NT2/D1 (cell line): ENCODE data around the gene AKR7A2.

ENCODE experiments used
- DNase-seq: peaks from one replicate; pipeline ENCODE4 v3.0.0-alpha.2; 2011; ENCODE audit warnings: low read depth, low spot score
- H3K27me3 ChIP-seq: 2 replicates; pipeline ENCODE4 v1.6.0; 2011; ENCODE audit warnings: mild to moderate bottlenecking; ENCODE audit not compliant: insufficient read length, insufficient read depth
- H3K36me3 ChIP-seq: 2 replicates; pipeline ENCODE4 v1.6.1; 2011; ENCODE audit warnings: mild to moderate bottlenecking, low read length, mixed read lengths; ENCODE audit not compliant: insufficient read depth, insufficient read length
- H3K4me1 ChIP-seq: 2 replicates; pipeline ENCODE4 v1.5.1; 2011; ENCODE audit not compliant: insufficient read depth, insufficient read length
- H3K4me3 ChIP-seq: 2 replicates; pipeline ENCODE4 v1.5.1; 2011; ENCODE audit warnings: low read depth; ENCODE audit not compliant: insufficient read length
- H3K9ac ChIP-seq: 2 replicates; pipeline ENCODE4 v1.6.0; 2011; ENCODE audit warnings: low read depth; ENCODE audit not compliant: insufficient read length
- H3K9me3 ChIP-seq: 2 replicates; pipeline ENCODE4 v1.5.1; 2011; ENCODE audit warnings: mild to moderate bottlenecking, low read length; ENCODE audit not compliant: insufficient read depth
- SUZ12 ChIP-seq: IDR thresholded peaks from 2 replicates; pipeline ENCODE4 v1.6.1; 2011; ENCODE audit not compliant: insufficient read length, insufficient read depth; ENCODE audit errors: extremely low read depth
- YY1 ChIP-seq: IDR thresholded peaks from 2 replicates; pipeline ENCODE4 v1.6.1; 2011; ENCODE audit not compliant: insufficient read length, insufficient read depth
- ZNF274 ChIP-seq: IDR thresholded peaks from 2 replicates; pipeline ENCODE4 v1.6.1; 2011; ENCODE audit warnings: mild to moderate bottlenecking, low read depth, low read length

The AKR7A2 gene

DNA sequence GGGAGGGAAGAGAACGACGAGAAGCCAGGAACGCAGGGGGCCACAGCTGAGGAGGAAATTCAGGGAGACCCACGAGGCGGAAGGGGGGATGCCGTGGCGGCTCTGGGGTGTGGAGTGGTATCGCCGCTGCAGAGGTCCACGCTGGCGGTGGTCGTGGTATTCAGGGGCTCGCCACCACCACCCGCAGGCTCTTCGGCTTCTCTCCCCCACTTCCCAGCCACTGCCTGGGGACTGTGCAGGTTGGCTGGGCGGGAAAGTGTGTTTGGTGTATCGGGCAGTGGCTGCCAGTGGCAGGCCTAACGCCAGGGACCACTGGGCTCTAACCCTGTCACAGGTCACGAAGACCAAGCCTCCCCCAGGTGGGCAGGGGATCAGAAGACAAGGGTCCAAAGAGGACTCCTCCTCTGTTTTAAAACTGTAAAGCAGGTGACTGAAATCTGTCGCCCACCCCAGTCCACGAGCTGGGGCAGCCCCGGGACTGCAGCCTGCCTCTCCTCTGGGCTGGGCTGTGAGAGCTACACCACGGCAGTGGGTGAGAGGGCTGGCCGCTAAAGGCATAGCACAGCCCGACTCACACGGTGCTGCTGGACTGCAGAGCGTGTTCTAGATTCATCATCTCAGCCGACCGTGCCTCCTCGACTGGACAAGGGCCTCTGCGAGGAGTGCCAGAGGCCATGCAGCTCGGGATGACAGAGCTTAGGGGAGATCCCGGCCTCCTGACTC, 31.1 kb upstream of the AKR7A2 start:
- H3K36me3 ChIP-seq: peaks cover 74% of the 10 kb centered on the region

DNA sequence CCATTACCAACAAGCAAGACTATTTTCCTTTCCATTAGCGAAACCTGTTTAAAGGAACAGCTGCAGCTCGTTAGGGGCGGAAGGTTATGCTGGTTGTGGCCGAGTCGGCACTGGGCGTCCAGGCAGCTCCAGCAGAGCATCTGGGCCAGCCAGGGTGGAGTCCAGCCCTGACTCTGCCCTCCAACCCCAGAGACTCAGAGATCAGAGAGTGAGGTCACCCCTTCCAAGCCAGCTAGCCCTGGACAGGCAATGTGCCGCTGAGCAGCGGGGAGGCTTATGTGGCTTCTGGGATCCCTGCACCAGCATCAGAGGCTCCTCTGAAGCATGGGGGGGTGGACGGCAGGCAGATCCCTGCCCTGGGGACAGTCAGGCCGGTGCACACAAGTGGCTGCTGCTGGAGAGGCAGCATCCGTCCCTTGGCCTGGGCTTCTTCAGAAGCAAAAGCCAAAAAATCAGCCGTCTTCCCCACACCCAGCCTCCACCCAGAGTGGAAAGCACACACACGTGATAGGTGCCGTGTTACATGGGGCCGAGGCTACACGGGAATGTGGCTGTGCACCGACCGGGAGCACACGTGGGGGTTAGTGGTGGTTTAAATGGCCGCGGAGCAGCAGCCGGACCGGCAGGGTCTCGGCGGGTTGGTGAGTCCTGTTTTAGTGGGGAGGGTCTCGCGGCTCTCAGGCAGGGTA, 30.3 kb upstream of the AKR7A2 start:
- TF ChIP-seq YY1: no peak
- TF ChIP-seq SUZ12: no peak
- no peak for TF ChIP-seq ZNF274
- Histone ChIP-seq H3K4me3 (no peak overlapping the region), H3K36me3 (peaks cover 66% of the 10 kb centered on the region), H3K9ac (peak overlapping the region; percentile 32), H3K4me1 (peaks cover 9% of the 10 kb centered on the region), H3K27me3 (no peaks in the 10 kb centered on the region), H3K9me3 (no peaks in the 10 kb centered on the region)
- DNase-seq: no peak

More for the DNA sequence above, 31.1 kb upstream of the AKR7A2 start:
- Histone ChIP-seq H3K4me1 (peaks cover 6% of the 10 kb centered on the region), H3K4me3 (no peak overlapping the region), H3K27me3 (no peaks in the 10 kb centered on the region), H3K9me3 (no peaks in the 10 kb centered on the region), H3K9ac (no peak overlapping the region)
- no peak for DNase-seq
- TF ChIP-seq ZNF274: no peak
- TF ChIP-seq YY1: no peak
- no peak for TF ChIP-seq SUZ12

DNA sequence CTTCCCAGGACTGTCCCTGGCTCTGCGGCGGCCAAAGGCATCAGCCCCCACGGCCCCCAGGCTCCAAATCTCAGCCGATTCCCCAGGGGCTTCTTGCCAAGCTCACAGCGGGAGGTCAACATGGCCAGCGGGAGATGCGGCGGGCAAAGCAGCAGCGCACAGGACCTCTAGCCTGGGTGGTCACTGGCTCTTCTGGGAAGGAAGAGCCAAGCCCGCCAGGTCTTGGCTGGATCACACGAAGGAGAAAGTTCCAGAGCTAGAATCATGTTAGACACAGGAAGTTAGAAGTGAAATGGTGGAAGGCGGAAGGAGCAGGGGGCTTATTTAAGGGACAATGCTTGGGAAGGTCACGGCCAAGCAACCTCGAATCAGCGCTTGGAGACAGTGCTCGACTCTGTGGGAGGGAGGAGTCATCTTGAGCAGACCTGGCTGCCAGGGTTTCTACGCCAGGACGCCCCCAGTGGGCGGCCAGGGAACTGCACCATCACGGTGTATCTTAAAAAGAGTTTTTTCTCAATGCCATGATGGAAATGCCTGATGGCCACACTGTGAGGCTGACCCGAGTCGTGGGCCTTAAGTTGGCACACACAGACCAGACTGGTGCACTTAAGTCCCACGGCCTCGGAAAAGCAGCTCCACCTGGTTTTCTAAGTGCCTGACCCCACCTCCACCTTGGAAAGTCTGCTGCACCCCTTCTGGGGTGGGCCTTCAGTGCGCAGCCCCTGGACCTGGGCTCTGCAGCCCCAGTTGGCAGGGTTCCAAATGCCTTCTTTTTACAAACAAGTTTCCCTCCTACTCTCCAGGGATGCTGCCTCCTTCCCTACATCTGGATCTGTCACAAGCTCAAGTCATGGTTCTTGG, 29.5 kb upstream of the AKR7A2 start:
- no peaks in the 10 kb centered on the region for H3K27me3 ChIP-seq
- TF ChIP-seq SUZ12 (no peak), YY1 (no peak), ZNF274 (no peak)
- no peak overlapping the region for H3K9ac ChIP-seq
- H3K9me3 ChIP-seq: no peaks in the 10 kb centered on the region
- no peak overlapping the region for H3K4me3 ChIP-seq
- H3K36me3 ChIP-seq: peaks cover 64% of the 10 kb centered on the region
- H3K4me1 ChIP-seq: peaks cover 9% of the 10 kb centered on the region
- DNase-seq: peak; percentile 71

GRCh38 chr1:19340387-19340937, 28.5 kb upstream of the AKR7A2 start:
- TF ChIP-seq SUZ12 (no peak), YY1 (no peak), ZNF274 (no peak)
- no peak for DNase-seq
- no peaks in the 10 kb centered on the region for H3K9me3 ChIP-seq
- H3K9ac ChIP-seq: no peak overlapping the region
- no peak overlapping the region for H3K4me3 ChIP-seq
- peaks cover 59% of the 10 kb centered on the region for H3K36me3 ChIP-seq
- no peaks in the 10 kb centered on the region for H3K27me3 ChIP-seq
- peaks cover 9% of the 10 kb centered on the region for H3K4me1 ChIP-seq

GRCh38 chr1:19339214-19339861, 27.4 kb upstream of the AKR7A2 start:
- Histone ChIP-seq H3K9me3 (no peaks in the 10 kb centered on the region), H3K9ac (peak overlapping the region; percentile 42), H3K27me3 (no peaks in the 10 kb centered on the region), H3K36me3 (peaks cover 47% of the 10 kb centered on the region), H3K4me3 (no peak overlapping the region), H3K4me1 (peaks cover 9% of the 10 kb centered on the region)
- TF ChIP-seq YY1 (no peak), ZNF274 (no peak), SUZ12 (no peak)
- no peak for DNase-seq

DNA sequence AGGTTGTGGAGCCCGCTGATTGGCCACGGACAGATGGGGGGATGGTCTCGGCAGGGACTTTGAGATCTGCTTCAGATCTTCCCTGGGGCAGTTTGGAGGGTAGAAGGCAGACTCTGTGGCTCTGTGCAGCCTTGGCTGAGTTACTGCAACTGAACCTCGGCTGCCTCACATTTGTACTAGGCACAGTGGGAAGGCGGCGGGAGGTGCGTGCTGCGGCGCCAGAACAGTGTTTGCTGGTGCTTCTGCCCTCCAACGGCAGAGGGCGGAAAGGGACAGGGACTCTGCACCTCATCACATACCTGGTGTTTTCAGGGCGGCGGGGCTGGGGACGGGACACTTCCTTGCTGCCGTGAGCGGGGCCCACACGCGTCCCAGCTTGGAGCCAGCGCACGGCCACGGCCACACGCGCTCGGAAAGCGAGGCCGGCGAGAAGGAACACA, 26.4 kb upstream of the AKR7A2 start:
- no peak overlapping the region for H3K4me3 ChIP-seq
- H3K36me3 ChIP-seq: peaks cover 38% of the 10 kb centered on the region
- peaks cover 9% of the 10 kb centered on the region for H3K4me1 ChIP-seq
- no peaks in the 10 kb centered on the region for H3K27me3 ChIP-seq
- peak overlapping the region; percentile 61 for H3K9ac ChIP-seq
- DNase-seq: peak; percentile 16
- TF ChIP-seq YY1 (no peak), ZNF274 (no peak), SUZ12 (no peak)
- no peaks in the 10 kb centered on the region for H3K9me3 ChIP-seq

DNA sequence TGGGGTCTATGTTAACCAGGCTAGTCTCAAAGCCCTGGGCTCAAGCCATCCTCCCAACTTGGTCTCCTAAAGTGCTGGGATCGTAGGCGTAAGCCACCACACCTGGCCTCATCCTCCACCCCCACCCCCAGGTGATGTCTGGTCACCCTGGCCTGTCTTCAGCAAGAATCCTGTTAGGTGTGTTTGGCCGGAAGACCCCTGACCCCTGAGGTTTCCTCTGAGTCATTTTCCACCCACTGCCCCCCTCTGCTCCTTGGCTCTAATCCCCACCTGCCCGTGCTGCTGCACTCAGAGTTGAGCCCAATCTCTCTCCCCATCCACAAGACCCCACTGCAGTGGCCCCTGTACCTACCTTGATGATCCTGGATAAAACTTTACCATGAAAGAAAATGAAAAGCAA, 25.3 kb upstream of the AKR7A2 start:
- H3K4me1 ChIP-seq: peaks cover 9% of the 10 kb centered on the region
- H3K9ac ChIP-seq: no peak overlapping the region
- H3K36me3 ChIP-seq: peaks cover 29% of the 10 kb centered on the region
- H3K27me3 ChIP-seq: no peaks in the 10 kb centered on the region
- no peak overlapping the region for H3K4me3 ChIP-seq
- TF ChIP-seq YY1 (no peak), SUZ12 (no peak), ZNF274 (no peak)
- no peak for DNase-seq
- H3K9me3 ChIP-seq: no peaks in the 10 kb centered on the region
